ENCODE results near the gene CRAMP1.
"Not testable (repeated sequence)": the region's sequence is repeated elsewhere in the genome, so short reads cannot be mapped to it uniquely, and the experiment has no call there.

CRAMP1 gene

GRCh38 chr16:1718236-1718635 lies 106.1 kb downstream of the CRAMP1 start:
- not testable (repeated sequence) for DNase-seq

GRCh38 chr16:1719559-1720229 lies 107.5 kb downstream of the CRAMP1 start:
- not testable (repeated sequence) for DNase-seq

- DNase-seq = no peak
Measured at GRCh38 chr16:1721372-1721771, 109.2 kb downstream of the CRAMP1 start.

GRCh38 chr16:1723450-1724147 lies 111.4 kb downstream of the CRAMP1 start:
- peak; percentile 34 for DNase-seq

- no peak for DNase-seq
Measured at GRCh38 chr16:1724491-1724890, 112.3 kb downstream of the CRAMP1 start.

GRCh38 chr16:1726661-1727502 lies 114.7 kb downstream of the CRAMP1 start:
- no peak for DNase-seq

Data from activated CD4-positive, alpha-beta T cell treated with anti-CD3 and anti-CD28 coated beads, Interleukin-2, amount 50 U/mL, for 16 hours (primary cell).